SK-N-MC (cell line): ENCODE data around the gene LRP1B.

Source experiments
- DNase-seq: peaks from one replicate; pipeline ENCODE4 v3.0.0-alpha.2; 2011; ENCODE audit warnings: low read depth, low spot score
- H3K27ac ChIP-seq: fragments of 200-600 bp; sonication (generic); 2 replicates; pipeline ENCODE4 v1.5.1; 2016; ENCODE audit warnings: mixed run types
- H3K36me3 ChIP-seq: fragments of 200-600 bp; sonication (generic); 2 replicates; pipeline ENCODE4 v1.6.1; 2017; ENCODE audit warnings: antibody characterized with exemption, low read length, mixed read lengths; ENCODE audit not compliant: insufficient read depth
- H3K4me3 ChIP-seq: fragments of 200-600 bp; sonication (generic); 2 replicates; pipeline ENCODE4 v1.5.1; 2016
- H3K9ac ChIP-seq: fragments of 200-600 bp; sonication (generic); 2 replicates; pipeline ENCODE4 v1.8.0; 2017; ENCODE audit warnings: mixed run types, mixed read lengths; ENCODE audit not compliant: insufficient read length
- H3K9me3 ChIP-seq: fragments of 200-600 bp; sonication (generic); 2 replicates; pipeline ENCODE4 v1.6.1; 2017; ENCODE audit warnings: low read depth, mild to moderate bottlenecking, antibody characterized with exemption, low read length, moderate library complexity, mixed read lengths
- EZH2 ChIP-seq: fragments of 200-600 bp; sonication (generic); IDR thresholded peaks from one replicate; pipeline ENCODE4 v1.6.1; 2017; ENCODE audit warnings: antibody characterized with exemption
- FOXP2 ChIP-seq: optimal IDR thresholded peaks from 2 replicates; pipeline ENCODE3; 2011; ENCODE audit warnings: mild to moderate bottlenecking, moderate library complexity; ENCODE audit not compliant: insufficient read depth; ENCODE audit errors: extremely low read length, control extremely low read depth
- POLR2AphosphoS5 ChIP-seq: IDR thresholded peaks from 2 replicates; pipeline ENCODE4 v1.6.1; 2012; ENCODE audit warnings: mild to moderate bottlenecking, low read depth, low read length, borderline replicate concordance

Gene LRP1B

GRCh38 chr2:141125432-141125831 lies 1005.4 kb downstream of the LRP1B start:
- no peak for TF ChIP-seq EZH2
- no peak for TF ChIP-seq FOXP2
- no peak for TF ChIP-seq POLR2AphosphoS5
- Histone ChIP-seq H3K9me3 (no peaks in the 10 kb centered on the region), H3K4me3 (no peak overlapping the region), H3K27ac (no peak overlapping the region), H3K9ac (no peak overlapping the region), H3K36me3 (no peaks in the 10 kb centered on the region)
- DNase-seq: no peak

GRCh38 chr2:141118836-141119235 lies 1012.0 kb downstream of the LRP1B start:
- H3K9ac ChIP-seq: no peak overlapping the region
- H3K4me3 ChIP-seq: no peak overlapping the region
- TF ChIP-seq EZH2 (no peak), FOXP2 (no peak), POLR2AphosphoS5 (no peak)
- H3K27ac ChIP-seq: no peak overlapping the region
- DNase-seq: no peak
- H3K9me3 ChIP-seq: no peaks in the 10 kb centered on the region
- H3K36me3 ChIP-seq: no peaks in the 10 kb centered on the region

- Histone ChIP-seq H3K4me3 (no peak overlapping the region), H3K36me3 (no peaks in the 10 kb centered on the region), H3K27ac (no peak overlapping the region), H3K9me3 (no peaks in the 10 kb centered on the region), H3K9ac (no peak overlapping the region)
- no peak for DNase-seq
- no peak for TF ChIP-seq FOXP2
- no peak for TF ChIP-seq POLR2AphosphoS5
- no peak for TF ChIP-seq EZH2
Observed at GRCh38 chr2:141113301-141113700, 1017.5 kb downstream of the LRP1B start.

GRCh38 chr2:141109633-141110032 lies 1021.2 kb downstream of the LRP1B start:
- H3K36me3 ChIP-seq: no peaks in the 10 kb centered on the region
- no peak overlapping the region for H3K27ac ChIP-seq
- DNase-seq: no peak
- H3K9ac ChIP-seq: no peak overlapping the region
- TF ChIP-seq EZH2: no peak
- no peak for TF ChIP-seq FOXP2
- TF ChIP-seq POLR2AphosphoS5: no peak
- no peak overlapping the region for H3K4me3 ChIP-seq
- no peaks in the 10 kb centered on the region for H3K9me3 ChIP-seq

- H3K9me3 ChIP-seq: no peaks in the 10 kb centered on the region
- no peak overlapping the region for H3K4me3 ChIP-seq
- peak; percentile 22 for DNase-seq
- TF ChIP-seq EZH2 (no peak), FOXP2 (no peak), POLR2AphosphoS5 (no peak)
- H3K36me3 ChIP-seq: no peaks in the 10 kb centered on the region
- H3K27ac ChIP-seq: no peak overlapping the region
- H3K9ac ChIP-seq: no peak overlapping the region
Observed at GRCh38 chr2:141105763-141106162, 1025.1 kb downstream of the LRP1B start.

GRCh38 chr2:141103216-141103615 lies 1027.6 kb downstream of the LRP1B start:
- Histone ChIP-seq H3K4me3 (no peak overlapping the region), H3K36me3 (no peaks in the 10 kb centered on the region), H3K9me3 (no peaks in the 10 kb centered on the region), H3K9ac (no peak overlapping the region), H3K27ac (no peak overlapping the region)
- TF ChIP-seq EZH2: no peak
- no peak for TF ChIP-seq POLR2AphosphoS5
- TF ChIP-seq FOXP2: no peak
- no peak for DNase-seq

- Histone ChIP-seq H3K27ac (no peak overlapping the region), H3K9ac (no peak overlapping the region), H3K36me3 (no peaks in the 10 kb centered on the region), H3K4me3 (no peak overlapping the region), H3K9me3 (no peaks in the 10 kb centered on the region)
- TF ChIP-seq FOXP2 (no peak), POLR2AphosphoS5 (no peak), EZH2 (no peak)
- no peak for DNase-seq
Observed at GRCh38 chr2:141079231-141079630, 1051.6 kb downstream of the LRP1B start.

GRCh38 chr2:141075753-141076152 lies 1055.1 kb downstream of the LRP1B start:
- Histone ChIP-seq H3K9me3 (no peaks in the 10 kb centered on the region), H3K27ac (no peak overlapping the region), H3K4me3 (no peak overlapping the region), H3K9ac (no peak overlapping the region), H3K36me3 (no peaks in the 10 kb centered on the region)
- TF ChIP-seq POLR2AphosphoS5 (no peak), EZH2 (no peak), FOXP2 (no peak)
- DNase-seq: no peak

- no peak overlapping the region for H3K27ac ChIP-seq
- H3K36me3 ChIP-seq: no peaks in the 10 kb centered on the region
- TF ChIP-seq FOXP2 (no peak), POLR2AphosphoS5 (no peak), EZH2 (no peak)
- no peak overlapping the region for H3K4me3 ChIP-seq
- no peak overlapping the region for H3K9ac ChIP-seq
- no peak for DNase-seq
- no peaks in the 10 kb centered on the region for H3K9me3 ChIP-seq
Observed at GRCh38 chr2:141068053-141068682, 1062.6 kb downstream of the LRP1B start.
